Measurements from ENCODE around the gene ADCY5.

- TF ChIP-seq CTCF (IDR thresholded peaks at IDR 0.05; ENCODE audit: borderline replicate concordance, extremely low read depth, low read length, poor library complexity, severe bottlenecking) (no peak), EZH2 (IDR thresholded peaks at IDR 0.05; ENCODE audit: borderline replicate concordance, low read depth, low read length, severe bottlenecking) (no peak)
Observed at GRCh38 chr3:123448536-123449101, at the start of gene ADCY5.
